Stimulated activated CD8-positive, alpha-beta memory T cell treated with anti-CD3 and anti-CD28 coated beads, Interleukin-2, amount 100 ng/mL, for 48 hours (primary cell): Measurements from ENCODE around the gene NHSL1.

Experiments
- DNase-seq, 2 donors: peaks; one replicate each; pipeline ENCODE4 v3.0.0-alpha.2; 2020; ENCODE audit warnings: low read depth in 2 of 2

Gene NHSL1, protein sequence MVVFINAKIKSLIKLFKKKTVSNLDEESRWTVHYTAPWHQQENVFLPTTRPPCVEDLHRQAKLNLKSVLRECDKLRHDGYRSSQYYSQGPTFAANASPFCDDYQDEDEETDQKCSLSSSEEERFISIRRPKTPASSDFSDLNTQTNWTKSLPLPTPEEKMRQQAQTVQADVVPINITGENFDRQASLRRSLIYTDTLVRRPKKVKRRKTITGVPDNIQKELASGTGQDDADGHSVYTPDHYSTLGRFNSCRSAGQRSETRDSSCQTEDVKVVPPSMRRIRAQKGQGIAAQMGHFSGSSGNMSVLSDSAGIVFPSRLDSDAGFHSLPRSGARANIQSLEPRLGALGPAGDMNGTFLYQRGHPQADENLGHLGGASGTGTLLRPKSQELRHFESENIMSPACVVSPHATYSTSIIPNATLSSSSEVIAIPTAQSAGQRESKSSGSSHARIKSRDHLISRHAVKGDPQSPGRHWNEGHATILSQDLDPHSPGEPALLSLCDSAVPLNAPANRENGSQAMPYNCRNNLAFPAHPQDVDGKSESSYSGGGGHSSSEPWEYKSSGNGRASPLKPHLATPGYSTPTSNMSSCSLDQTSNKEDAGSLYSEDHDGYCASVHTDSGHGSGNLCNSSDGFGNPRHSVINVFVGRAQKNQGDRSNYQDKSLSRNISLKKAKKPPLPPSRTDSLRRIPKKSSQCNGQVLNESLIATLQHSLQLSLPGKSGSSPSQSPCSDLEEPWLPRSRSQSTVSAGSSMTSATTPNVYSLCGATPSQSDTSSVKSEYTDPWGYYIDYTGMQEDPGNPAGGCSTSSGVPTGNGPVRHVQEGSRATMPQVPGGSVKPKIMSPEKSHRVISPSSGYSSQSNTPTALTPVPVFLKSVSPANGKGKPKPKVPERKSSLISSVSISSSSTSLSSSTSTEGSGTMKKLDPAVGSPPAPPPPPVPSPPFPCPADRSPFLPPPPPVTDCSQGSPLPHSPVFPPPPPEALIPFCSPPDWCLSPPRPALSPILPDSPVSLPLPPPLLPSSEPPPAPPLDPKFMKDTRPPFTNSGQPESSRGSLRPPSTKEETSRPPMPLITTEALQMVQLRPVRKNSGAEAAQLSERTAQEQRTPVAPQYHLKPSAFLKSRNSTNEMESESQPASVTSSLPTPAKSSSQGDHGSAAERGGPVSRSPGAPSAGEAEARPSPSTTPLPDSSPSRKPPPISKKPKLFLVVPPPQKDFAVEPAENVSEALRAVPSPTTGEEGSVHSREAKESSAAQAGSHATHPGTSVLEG (N-terminal part only)

DNA sequence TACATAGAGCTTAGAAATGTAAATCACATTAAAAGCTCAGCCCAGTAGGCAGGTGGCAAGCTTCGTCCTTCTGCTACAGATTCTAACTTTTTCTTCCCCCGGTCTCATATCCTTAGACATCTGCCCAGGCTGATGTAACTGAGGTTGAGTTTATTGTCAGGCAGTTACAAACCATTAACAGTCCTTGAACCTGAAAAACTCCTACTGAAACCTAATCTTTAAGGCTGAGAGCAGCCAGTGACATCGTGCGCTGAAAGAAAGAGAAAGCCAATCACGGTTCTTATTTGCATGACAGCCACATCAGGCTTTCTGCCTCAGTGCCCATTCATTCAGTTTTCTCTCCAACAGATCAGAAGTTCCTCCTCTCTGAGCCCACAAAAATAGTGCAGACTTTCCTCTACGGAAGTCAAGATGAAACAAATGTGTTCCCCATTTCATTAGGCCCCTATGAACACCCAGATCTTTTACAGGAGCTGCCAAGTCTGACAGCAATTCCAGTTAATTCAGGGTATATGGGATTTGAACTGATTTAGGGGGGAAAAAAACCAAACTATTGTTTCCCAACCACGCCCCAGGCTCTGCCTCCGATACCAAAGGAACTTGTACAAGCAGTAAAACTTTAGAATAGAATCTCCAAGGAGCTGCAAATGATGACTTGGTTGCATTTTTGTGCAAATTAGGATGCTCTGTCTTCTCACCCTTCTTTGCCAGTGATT lies at the start of gene NHSL1:
NHSL1 (minus strand) TSS at position 192 of the 716 bp plus-strand sequence. CDS start 204 bp downstream, outside the sequence.
- no peak for DNase-seq

DNA sequence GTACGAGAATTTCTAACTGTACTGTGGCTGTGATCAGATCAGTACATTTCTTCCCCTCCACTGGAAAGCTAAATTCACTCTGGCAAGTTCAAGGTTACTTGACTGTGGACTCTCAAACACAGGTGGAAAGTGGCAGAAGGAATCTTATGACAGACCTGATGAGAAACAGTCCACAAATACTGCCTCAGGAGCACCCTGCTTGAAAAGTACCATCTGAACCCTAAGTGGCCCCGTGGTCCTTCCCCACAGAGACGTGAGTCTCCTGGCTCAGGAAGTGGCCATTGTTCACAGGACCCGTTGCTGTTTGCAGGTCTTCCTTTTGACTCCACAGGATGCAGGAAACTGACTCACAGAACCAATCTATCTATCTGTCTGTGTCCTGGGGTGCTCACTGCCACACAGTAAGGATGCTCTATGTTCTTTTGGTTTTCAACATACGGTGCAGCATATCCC lies 47.5 kb upstream of the NHSL1 start:
- peak in 1 of 2 donors; percentile 7 for DNase-seq

DNA sequence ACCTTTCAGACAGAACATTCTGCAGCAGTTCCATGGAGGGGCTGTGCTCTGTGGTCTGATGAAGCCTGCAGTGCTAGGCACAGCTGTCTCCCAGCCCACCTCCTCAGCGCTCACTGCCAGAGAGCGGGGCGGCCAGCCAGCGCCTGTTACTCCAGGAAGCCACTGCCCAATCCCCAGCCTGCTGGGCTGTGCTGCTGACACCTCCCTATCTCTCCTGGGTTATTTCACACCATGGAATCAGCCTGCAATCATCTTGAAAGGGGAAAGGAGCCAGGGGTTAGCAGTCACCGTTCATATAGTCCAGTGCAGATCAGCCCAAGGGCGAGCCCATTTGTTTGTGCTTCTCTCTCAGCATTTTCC lies 46.3 kb upstream of the NHSL1 start:
- no peak for DNase-seq

DNA sequence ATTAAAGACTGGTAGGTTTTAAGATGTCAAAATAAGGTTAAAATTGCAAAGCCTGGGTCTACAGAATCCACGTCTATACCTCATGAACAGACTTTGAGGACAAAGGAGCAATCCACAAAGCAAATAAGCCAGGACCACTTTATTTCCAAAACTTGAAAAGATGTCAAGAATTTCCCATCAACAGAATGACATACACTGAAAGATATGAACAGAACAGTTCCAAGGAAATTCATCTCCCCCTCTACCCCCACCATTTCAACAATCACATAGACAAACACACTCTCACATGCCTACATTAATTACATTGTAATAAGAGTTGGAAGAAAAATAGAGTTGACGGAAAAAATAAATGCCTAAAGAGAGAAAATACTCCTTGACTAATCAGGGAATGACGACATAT lies 45.2 kb upstream of the NHSL1 start:
- DNase-seq, result no peak

DNA sequence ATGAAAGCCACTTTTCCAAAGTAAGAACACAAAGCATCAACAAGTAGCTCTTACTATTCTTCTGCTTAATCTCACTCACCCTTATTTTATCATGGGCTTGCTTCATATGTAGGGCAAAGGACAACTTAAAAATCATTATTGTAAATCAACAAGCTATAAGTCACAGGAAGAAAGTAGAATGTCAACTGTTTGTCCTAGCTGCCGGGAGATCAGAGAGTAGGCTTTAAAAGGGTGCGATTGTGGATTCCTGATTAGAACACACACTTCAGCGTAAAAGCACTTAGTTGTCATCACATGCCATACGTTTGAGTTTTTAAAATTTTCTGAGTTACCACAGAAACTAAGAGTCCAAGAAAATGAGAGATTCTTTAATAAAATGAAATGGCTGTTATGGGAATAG lies 44.4 kb upstream of the NHSL1 start:
- no peak for DNase-seq

DNA sequence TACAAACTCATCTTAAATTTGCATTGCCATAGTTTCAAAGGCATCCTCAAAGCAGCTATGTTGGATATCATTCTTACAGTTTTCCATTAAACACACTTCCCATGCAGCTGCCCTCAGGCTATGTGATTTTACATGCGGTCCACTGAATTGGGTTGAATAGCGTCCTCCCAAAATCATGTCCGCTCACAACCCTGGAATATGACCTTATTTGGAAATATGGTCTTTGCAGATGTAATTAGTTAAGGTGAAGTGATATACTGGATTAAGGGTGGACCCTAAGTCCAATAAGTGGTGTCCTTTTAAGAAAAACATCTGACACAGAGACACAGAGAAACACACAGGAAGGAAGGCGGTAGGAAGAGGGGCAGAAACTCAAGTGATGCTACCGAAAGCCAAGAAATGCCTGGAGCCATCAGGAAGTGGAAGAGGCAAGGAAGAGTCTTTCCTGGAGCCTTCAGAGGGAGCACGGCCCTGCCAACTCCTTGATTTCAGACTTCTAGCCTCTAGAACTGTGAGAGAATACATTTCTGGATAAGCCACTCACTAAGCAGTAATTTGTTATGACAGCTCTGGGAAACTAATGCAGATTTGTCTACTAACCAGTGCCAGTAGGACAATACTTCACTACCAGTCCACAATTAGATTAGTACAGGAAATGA lies 42.7 kb upstream of the NHSL1 start:
- DNase-seq, result no peak

DNA sequence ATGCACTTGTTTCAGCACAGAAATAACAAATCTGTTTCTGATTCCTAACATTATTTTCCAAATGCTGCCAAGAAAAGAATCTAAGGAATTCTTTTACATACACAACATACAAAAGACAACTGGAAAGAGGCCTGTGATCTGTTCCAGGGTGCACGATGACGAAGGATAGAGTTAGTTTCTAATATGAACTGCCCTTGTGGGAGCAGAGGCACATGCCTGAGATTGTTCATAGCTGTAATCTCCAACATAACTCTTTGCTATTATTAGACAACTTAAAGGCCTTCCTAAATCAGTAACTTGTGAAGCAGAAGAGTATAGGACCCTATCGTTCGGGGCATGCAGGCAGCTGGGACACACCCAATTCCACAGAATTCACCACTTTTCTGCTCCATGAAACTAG lies 41.2 kb upstream of the NHSL1 start:
- DNase-seq, result no peak

DNA sequence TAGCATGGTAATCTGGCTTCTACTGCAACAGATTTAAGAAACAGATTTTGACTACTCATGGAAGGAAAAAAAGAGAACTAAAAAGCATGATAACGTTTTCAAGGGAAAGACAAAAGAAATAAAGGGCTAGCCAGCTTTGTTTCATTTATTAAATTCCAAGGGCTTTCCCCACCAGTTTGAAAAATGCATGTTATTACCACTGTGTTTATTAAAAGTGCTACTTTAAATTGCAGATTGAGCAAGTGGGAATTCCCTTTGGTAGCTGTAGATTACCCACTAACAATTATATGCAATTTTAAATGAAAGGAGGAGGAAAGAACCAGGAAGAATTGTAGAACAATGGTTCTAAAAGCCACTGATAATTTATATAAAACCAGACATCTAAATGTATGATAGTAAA lies 40.6 kb upstream of the NHSL1 start:
- no peak for DNase-seq

DNA sequence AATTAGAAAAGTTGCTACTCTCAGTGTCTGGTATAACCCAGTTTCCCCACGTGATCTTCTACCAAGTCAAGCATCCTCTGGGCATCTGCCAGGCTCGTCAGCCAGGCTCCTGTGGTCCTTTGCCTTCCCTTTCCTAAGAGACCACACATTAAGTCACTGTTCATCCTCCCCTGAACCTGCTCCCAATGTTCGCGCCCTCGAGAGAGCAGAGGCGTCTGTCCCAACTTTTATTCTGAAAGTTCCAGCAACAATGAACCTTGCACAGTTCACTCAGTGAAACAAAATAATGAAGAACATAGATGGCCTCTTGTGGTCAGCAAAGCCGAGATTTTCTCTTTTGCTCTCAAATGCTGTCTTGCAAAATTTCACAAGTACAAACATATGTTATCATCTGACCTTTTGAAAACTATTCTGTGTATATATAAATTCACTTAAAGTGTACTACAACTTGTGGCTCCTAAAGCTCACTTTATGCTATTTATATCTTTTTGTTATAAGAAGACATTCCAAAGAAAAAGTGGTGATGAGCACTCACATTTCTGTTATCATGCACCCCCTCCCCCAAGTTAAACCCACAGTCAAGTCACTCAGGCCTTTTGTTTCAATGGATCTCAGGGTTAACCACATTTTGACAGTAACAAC lies 39.2 kb upstream of the NHSL1 start:
- DNase-seq, result no peak

DNA sequence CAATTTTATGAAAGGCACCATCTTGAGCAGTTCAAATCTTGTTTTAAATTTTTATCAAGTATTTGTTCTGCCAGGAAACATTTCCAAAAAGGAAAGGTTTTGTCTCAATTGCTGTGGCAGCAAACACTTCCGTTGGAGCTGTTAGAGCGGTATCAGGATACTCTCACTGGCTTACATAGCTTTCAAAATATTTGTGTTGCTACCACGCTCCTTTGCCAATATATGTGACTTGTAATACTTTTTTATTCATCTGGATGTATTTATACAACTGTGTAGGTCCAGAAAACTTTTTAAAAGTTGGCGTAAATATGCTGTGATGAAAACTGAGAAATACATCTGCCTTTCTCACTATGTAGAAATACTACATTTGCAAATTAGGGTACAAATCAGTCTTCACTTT lies 37.8 kb upstream of the NHSL1 start:
- no peak for DNase-seq

DNA sequence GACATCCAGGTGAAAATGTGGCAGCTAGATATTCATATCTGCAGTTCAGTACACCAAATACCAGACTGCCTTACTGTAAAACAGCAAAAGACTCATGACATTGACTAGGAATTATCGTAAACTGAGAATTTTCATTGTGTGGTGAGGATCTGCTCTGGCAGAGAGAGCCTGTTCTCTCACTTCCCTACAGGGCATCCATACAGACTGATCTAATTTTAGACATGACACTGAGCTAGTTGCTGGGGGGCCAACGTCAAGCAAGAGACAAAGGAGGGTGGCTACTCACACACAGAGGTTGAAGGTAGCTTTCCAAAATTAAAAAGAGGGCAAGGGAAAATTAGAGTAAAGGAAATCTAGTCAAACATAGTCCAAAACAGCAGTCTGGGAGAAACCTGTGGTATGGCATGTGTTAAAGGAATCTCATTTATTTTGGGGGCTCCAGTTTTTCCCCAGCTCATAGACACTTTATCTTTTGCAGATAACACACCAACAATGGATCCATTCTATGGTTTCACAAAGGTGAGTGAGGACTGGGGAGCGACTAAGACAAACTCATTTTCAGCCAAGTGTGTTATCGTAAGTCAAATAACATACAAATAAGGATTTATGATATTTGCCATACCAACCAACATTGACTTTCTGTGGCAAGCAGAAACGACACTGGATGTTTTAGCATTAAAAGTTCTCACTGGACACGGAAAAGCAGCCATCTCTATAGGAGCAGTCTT lies 36.6 kb upstream of the NHSL1 start:
- no peak for DNase-seq

DNA sequence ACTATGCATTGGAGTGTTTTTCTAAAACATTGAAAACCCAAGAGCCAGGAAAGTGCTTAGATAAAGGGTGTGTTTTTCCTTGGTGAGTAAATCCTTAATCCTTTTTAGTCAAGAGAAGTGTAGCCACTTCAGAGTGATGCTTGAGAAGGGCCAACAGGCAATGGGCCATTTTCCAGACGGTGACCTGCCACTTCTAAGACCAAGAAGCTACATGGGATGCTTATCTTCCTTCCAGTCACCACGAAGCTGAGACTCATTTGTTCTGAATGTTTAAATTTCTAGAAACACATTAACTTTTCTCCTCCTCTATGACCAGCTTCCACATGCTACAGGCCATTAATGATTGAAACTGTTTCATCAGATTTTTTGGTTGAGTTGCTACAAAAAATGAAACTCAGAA lies 34.4 kb upstream of the NHSL1 start:
- DNase-seq, result no peak

DNA sequence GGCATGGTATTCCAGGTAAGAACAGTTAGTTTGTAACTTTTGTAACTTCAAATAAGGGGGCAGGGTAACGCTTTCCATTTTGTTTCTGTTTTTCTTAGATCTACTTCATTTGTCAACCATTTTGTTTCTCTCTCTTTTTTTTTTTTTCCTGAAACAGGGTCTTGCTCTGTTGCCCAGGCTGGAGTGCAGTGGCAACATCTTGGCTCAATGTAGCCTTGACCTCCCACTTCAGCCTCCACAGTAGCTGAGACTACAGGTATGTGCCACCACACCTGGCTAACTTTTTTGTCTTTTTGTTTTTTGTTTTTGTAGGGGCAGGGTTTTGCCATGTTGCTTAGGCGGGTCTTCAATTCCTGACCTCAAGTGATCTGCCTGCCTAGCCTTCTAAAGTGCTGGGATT lies 32.1 kb upstream of the NHSL1 start:
- DNase-seq, result no peak

DNA sequence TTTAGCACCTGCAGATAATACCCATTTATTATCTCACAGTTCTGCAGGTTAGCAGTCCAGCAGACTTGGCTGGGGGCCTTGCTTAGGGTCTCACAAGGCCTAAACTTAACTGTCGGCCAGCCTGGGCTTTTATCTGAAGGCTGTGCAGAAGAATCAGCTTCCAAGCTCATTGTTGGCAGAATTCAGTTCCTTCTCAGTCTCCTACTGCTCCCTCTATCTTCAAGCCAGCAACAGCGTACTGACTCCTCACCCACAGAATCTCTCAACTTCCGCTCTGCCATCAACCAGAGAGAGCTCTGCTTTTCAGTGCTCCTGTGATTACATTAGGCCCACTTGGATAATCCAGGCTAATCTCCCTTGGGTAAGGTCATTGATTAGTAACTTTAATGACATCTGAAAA lies 30.2 kb upstream of the NHSL1 start:
- no peak for DNase-seq

DNA sequence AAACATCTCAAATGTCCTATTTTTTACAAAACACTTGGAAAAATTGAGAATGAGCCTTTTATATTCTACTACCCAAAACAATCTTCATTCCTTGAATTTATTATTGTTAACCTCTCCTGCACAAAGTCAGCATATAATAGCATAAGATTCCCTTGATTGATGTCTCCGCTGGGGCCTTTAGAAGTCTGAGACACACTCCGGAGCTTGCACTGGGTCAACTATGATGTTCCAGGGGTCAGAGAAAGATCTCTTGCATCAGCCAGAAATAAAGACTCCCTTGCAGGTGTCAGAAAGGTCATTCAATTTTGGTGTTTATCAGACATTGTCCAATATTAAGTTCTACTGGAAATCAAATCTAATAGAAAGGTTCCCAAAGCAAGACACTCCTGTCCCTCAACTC lies 29.7 kb upstream of the NHSL1 start:
- no peak for DNase-seq

DNA sequence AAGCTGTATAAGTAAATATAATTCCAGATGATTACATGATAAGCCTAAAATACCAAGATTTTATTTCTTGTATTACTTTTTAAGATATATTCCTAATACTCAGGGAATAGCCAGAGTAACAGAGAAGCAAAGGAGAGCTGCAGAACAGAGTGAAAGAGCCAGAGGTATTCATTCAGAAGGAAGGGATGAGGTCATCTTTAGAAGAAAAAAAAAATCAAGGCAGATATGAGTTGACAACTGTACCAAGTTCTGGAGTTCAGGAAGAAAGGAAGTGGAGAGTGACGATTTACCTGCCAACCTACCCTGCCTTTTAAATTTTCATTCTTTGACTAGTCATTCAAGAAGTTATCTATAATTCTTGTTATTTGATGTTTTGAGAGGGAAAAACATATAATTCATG lies 28.8 kb upstream of the NHSL1 start:
- DNase-seq, result no peak

DNA sequence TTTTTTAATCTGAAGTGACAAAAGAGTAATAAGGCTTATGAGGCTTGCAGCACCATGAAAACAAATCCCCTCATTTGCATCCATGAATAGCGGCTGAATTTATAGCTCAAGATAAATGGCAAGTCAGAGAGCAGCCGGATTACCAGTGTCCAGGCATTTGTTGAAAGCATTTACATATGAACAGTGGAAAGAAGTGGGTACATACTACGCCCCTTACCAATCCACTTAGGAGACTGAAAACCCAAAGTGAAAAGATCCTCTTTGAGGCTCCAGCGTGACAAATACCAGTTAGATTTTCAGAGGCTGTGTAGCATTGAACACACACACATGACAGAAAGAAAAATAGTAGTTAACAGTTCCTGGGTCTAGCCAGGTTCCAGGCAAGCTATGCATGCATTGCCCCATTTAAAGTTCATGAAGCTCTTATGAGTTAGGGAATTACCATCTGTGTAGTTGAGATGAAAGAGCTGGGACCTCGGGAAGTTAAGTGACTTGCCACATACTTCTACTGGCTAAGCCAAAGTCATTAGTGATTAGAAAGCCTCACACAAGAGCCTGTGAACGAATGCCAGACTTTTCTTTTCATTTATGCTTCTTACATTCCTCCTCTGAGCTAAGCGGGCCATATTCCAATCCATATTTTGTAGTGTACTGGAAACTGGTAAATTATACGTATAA lies 28.3 kb upstream of the NHSL1 start:
- no peak for DNase-seq

DNA sequence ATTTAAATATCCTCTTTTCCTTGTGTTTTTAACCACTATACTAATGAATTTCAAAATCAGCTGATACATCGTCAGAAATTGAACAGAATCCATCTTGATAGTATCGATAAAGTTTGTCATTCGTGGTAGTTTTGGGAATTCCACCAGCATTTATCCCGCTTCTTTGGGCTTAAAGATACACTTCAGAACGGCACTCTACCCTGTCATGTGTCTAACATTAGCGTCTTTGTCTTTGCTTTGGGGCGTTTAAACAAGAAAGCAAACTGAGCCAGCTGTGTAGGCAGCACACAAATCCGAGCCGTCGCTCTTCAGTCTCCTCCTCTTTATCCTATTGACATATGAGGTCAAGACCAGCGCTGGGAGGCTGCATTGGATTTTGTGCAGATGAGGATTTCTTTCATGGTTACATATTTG lies 27.5 kb upstream of the NHSL1 start:
- no peak for DNase-seq

DNA sequence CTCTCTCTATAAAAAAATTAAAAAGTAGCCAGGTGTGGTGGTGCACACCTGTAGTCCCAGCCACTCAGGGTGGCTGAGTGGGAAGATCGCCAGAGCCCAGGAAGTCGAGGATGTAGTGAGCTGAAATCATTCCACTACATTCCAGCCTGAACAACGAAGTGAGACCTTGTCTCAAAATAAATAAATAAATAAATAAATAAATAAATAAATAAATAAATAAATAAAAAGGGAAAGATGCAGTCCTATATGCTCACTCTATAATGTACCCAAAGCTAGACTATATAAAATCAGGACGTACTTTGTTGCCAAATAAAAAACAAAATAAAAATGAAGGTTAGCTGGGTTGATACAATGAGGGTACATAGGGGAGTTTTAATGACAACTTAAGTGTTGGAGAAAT lies 26.1 kb upstream of the NHSL1 start:
- DNase-seq, result no peak
